Keratinocyte (primary cell): ENCODE measurements around the gene HMGB3. TPM values are rescaled to one million over a fixed set of nuclear protein-coding genes. Genes with fewer than 3 reads are reported as not detected.

Experiments used
- DNase-seq: peaks from one replicate; pipeline ENCODE4 v3.0.0-alpha.2; 2011; ENCODE audit warnings: low read depth, missing footprints, low spot score
- FAIRE-seq: peaks from 2 replicates; lab custom pipeline; 2011; peaks lifted over from hg19 to GRCh38; lab: Jason Lieb, UNC
- H2AFZ ChIP-seq: 2 replicates; pipeline ENCODE4 v1.6.0; 2012; ENCODE audit warnings: low read length, control low read depth, inconsistent platforms; ENCODE audit not compliant: control insufficient read depth
- H3K27ac ChIP-seq: 2 replicates; pipeline ENCODE4 v1.5.1; 2011; ENCODE audit warnings: low read length; ENCODE audit not compliant: control insufficient read depth, insufficient read depth
- H3K27me3 ChIP-seq: 3 replicates; pipeline ENCODE4 v1.6.0; 2011; ENCODE audit warnings: low read length; ENCODE audit not compliant: control insufficient read depth, insufficient read depth; ENCODE audit errors: extremely low read depth
- H3K36me3 ChIP-seq, 2 experiments: 2 replicates in 1 of 2; 3 replicates in 1 of 2; pipeline ENCODE4 v1.5.1; 2011; ENCODE audit warnings: low read length in 2 of 2, mild to moderate bottlenecking in 1 of 2; ENCODE audit not compliant: control insufficient read depth in 2 of 2, insufficient read depth in 2 of 2; ENCODE audit errors: extremely low read depth in 1 of 2
- H3K4me1 ChIP-seq: 3 replicates; pipeline ENCODE4 v1.5.1; 2011; ENCODE audit warnings: low read length; ENCODE audit not compliant: control insufficient read depth, insufficient read depth; ENCODE audit errors: extremely low read depth
- H3K4me2 ChIP-seq: 3 replicates; pipeline ENCODE4 v1.6.0; 2011; ENCODE audit warnings: low read depth, low read length; ENCODE audit not compliant: control insufficient read depth, insufficient read depth; ENCODE audit errors: extremely low read depth
- H3K4me3 ChIP-seq, 3 experiments: fragments of 200-600 bp in 1 of 3; sonication (generic) in 1 of 3; 2 replicates in 2 of 3; 3 replicates in 1 of 3; pipeline ENCODE4 v1.5.1; 2011 to 2016; ENCODE audit warnings: low read length in 3 of 3, mild to moderate bottlenecking in 3 of 3, control low read depth in 2 of 3, inconsistent platforms in 1 of 3, low read depth in 1 of 3, mixed read lengths in 1 of 3, mixed run types in 1 of 3, moderate library complexity in 1 of 3; ENCODE audit not compliant: control insufficient read depth in 2 of 3, insufficient read depth in 2 of 3; ENCODE audit errors: extremely low read depth in 1 of 3
- H3K79me2 ChIP-seq: 2 replicates; pipeline ENCODE4 v1.6.0; 2012; ENCODE audit warnings: low read length; ENCODE audit not compliant: control insufficient read depth, insufficient read depth
- H3K9ac ChIP-seq: 3 replicates; pipeline ENCODE4 v1.6.0; 2011; ENCODE audit warnings: low read length; ENCODE audit not compliant: control insufficient read depth, insufficient read depth; ENCODE audit errors: extremely low read depth
- H3K9me1 ChIP-seq: 3 replicates; pipeline ENCODE4 v1.6.0; 2011; ENCODE audit warnings: low read length; ENCODE audit not compliant: control insufficient read depth, insufficient read depth; ENCODE audit errors: extremely low read depth
- H3K9me3 ChIP-seq: 2 replicates; pipeline ENCODE4 v1.5.1; 2012; ENCODE audit warnings: low read depth, low read length; ENCODE audit not compliant: control insufficient read depth
- H4K20me1 ChIP-seq: 3 replicates; pipeline ENCODE4 v1.6.0; 2011; ENCODE audit warnings: low read length; ENCODE audit not compliant: control insufficient read depth, insufficient read depth; ENCODE audit errors: extremely low read depth
- EZH2 ChIP-seq: IDR thresholded peaks from one replicate; pipeline ENCODE4 v1.6.1; 2012; ENCODE audit warnings: inconsistent platforms, mild to moderate bottlenecking, low read length, moderate library complexity
- dilution Hi-C: fragments of 300-500 bp; cut with MboI; formaldehyde crosslinking; loops from one replicate; pipeline ENCODE4 v1.7.0; 2020; ENCODE audit warnings: low sequenced_read_pairs; ENCODE audit not compliant: extremely low pct_ligation_motif_present
- polyA plus RNA-seq, 5 experiments: library from polyadenylated mRNA; depleted of rRNA in 3 of 5; stranded (reverse) in 3 of 5; stranded (forward) in 1 of 5; unstranded in 1 of 5; fragments of >200 nt; gene quantifications; 1 replicate in 1 of 5; 2 replicates in 3 of 5; 3 replicates in 1 of 5; pipeline versions ENCODE4 v1.2.1 to v1.2.3, GENCODE V29; 2011 to 2012; ENCODE audit warnings: missing spikeins in 2 of 5, low read depth in 1 of 5, low replicate concordance in 1 of 5
- TF ChIP-seq, protein P1 (sequence below), 3 experiments: IDR thresholded peaks in 1 of 3; conservative IDR thresholded peaks in 1 of 3; optimal IDR thresholded peaks in 1 of 3; 2 replicates in 2 of 3; 3 replicates in 1 of 3; pipeline versions ENCODE3 to v1.5.1; 2011; ENCODE audit warnings: low read length in 3 of 3, mild to moderate bottlenecking in 3 of 3, moderate library complexity in 2 of 3, control low read depth in 1 of 3, inconsistent platforms in 1 of 3; ENCODE audit not compliant: insufficient read depth in 2 of 3; ENCODE audit errors: extremely low read depth in 1 of 3

The HMGB3 gene
- polyA plus RNA-seq, 1 donor (not counting 4 experiments of a cell fraction or from before 2014, with no cell fraction given), result 72.4 TPM

DNA sequence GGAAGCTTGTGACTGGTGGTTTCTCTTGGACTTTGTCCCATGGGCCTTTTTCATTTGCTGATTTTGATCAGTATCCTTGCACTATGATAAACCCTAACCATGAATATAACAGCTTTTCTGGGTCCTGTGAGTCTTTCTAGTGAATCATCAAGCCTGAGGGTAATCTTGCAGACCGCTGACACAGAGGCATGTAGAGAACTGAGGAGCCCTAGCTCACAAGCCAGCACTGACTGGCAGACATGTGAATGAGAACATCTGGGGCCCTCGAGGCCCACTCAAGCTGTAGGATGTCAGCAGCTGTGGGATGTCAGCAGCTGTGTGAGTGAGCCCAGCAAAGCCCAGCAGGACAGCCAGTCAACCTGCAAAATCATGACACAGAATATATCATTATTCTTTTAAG, 36.7 kb downstream of the HMGB3 start:
- H3K9me1 ChIP-seq, result no peaks in the 10 kb centered on the region
- H3K9ac ChIP-seq, result no peak overlapping the region
- no peak overlapping the region for H2AFZ ChIP-seq
- H3K9me3 ChIP-seq, result no peaks in the 10 kb centered on the region
- FAIRE-seq (no peak), DNase-seq (peak; percentile 19)
- no peaks in the 10 kb centered on the region for H4K20me1 ChIP-seq
- TF ChIP-seq, protein P1, sequence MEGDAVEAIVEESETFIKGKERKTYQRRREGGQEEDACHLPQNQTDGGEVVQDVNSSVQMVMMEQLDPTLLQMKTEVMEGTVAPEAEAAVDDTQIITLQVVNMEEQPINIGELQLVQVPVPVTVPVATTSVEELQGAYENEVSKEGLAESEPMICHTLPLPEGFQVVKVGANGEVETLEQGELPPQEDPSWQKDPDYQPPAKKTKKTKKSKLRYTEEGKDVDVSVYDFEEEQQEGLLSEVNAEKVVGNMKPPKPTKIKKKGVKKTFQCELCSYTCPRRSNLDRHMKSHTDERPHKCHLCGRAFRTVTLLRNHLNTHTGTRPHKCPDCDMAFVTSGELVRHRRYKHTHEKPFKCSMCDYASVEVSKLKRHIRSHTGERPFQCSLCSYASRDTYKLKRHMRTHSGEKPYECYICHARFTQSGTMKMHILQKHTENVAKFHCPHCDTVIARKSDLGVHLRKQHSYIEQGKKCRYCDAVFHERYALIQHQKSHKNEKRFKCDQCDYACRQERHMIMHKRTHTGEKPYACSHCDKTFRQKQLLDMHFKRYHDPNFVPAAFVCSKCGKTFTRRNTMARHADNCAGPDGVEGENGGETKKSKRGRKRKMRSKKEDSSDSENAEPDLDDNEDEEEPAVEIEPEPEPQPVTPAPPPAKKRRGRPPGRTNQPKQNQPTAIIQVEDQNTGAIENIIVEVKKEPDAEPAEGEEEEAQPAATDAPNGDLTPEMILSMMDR (optimal IDR thresholded peaks at IDR 0.05 in 1 of 3, IDR thresholded peaks at IDR 0.05 in 1 of 3, conservative IDR thresholded peaks at IDR 0.05 in 1 of 3; ENCODE audit: extremely low read depth in 1 of 3, insufficient read depth in 2 of 3, low read length in 3 of 3), result no peak
- no peaks in the 10 kb centered on the region for H3K4me1 ChIP-seq
- no peaks in the 10 kb centered on the region for H3K79me2 ChIP-seq
- H3K4me3 ChIP-seq, result no peak overlapping the region
- no peak overlapping the region for H3K4me2 ChIP-seq
- dilution Hi-C loops, result no loop called here
- no peak overlapping the region for H3K27ac ChIP-seq
- no peaks in the 10 kb centered on the region for H3K36me3 ChIP-seq
- H3K27me3 ChIP-seq, result no peaks in the 10 kb centered on the region

DNA sequence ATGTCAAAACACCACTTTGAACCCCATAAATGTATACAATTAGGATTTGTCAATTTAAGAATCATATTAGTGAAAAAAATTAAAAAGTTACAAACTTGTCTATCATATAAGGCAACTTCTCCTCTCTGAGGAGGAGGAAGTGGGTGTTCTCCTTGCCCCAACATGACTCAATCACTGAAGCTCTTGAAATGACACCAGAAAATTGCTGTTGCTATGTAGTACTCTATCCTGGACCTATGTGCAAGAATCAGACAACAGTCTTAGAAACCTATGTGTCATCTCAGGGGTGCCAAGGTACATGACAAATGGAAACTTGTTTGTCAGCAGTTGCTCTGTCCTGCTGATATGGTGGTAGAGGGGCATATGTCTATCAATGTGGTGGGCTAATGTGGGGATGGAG, 47.7 kb downstream of the HMGB3 start:
- no peaks in the 10 kb centered on the region for H3K9me3 ChIP-seq
- H3K9me1 ChIP-seq, result no peaks in the 10 kb centered on the region
- no peak overlapping the region for H3K27ac ChIP-seq
- DNase-seq (no peak), FAIRE-seq (no peak)
- no peaks in the 10 kb centered on the region for H3K79me2 ChIP-seq
- H2AFZ ChIP-seq, result no peak overlapping the region
- H3K4me1 ChIP-seq, result no peaks in the 10 kb centered on the region
- TF ChIP-seq EZH2, result no peak
- TF ChIP-seq, protein P1 (optimal IDR thresholded peaks at IDR 0.05 in 1 of 3, IDR thresholded peaks at IDR 0.05 in 1 of 3, conservative IDR thresholded peaks at IDR 0.05 in 1 of 3; ENCODE audit: extremely low read depth in 1 of 3, insufficient read depth in 2 of 3, low read length in 3 of 3), result no peak
- no peak overlapping the region for H3K4me3 ChIP-seq
- dilution Hi-C loops, result no loop called here
- no peak overlapping the region for H3K9ac ChIP-seq
- no peaks in the 10 kb centered on the region for H3K36me3 ChIP-seq
- no peaks in the 10 kb centered on the region for H4K20me1 ChIP-seq
- no peaks in the 10 kb centered on the region for H3K27me3 ChIP-seq
- no peak overlapping the region for H3K4me2 ChIP-seq
